GM23338 (cell line): Measurements from ENCODE around the gene AHNAK. TPM values are rescaled to one million over a fixed set of nuclear protein-coding genes. Genes with fewer than 3 reads are reported as not detected.

Source experiments
- ATAC-seq: fragments of 200-7000 bp; cut with Tn5 transposase; 3 replicates; pipeline ENCODE4 v1.9.1; 2020
- DNase-seq: peaks from one replicate; pipeline ENCODE4 v3.0.0-alpha.2; 2015; ENCODE audit warnings: low spot score
- H2AFZ ChIP-seq: fragments of 200-600 bp; sonication (generic); 2 replicates; pipeline ENCODE4 v1.8.0; 2016; ENCODE audit warnings: antibody characterized with exemption, mild to moderate bottlenecking, moderate library complexity
- H3F3A ChIP-seq: fragments of 200-600 bp; sonication (generic); replicated peaks from 2 replicates; pipeline ENCODE4 v1.8.0; 2017; ENCODE audit warnings: antibody characterized with exemption, mixed run types, low read depth
- H3K27ac ChIP-seq: fragments of 200-600 bp; sonication (generic); 2 replicates; pipeline ENCODE4 v1.6.1; 2016; ENCODE audit warnings: low read depth
- H3K27me3 ChIP-seq: fragments of 200-600 bp; sonication (generic); 2 replicates; pipeline ENCODE4 v1.8.0; 2016; ENCODE audit warnings: mild to moderate bottlenecking, mixed run types, moderate library complexity; ENCODE audit not compliant: insufficient read depth
- H3K36me3 ChIP-seq: fragments of 200-600 bp; sonication (generic); 2 replicates; pipeline ENCODE4 v1.8.0; 2016; ENCODE audit warnings: mild to moderate bottlenecking; ENCODE audit not compliant: insufficient read depth
- H3K4me1 ChIP-seq: fragments of 200-600 bp; sonication (generic); 2 replicates; pipeline ENCODE4 v1.8.0; 2016; ENCODE audit warnings: mild to moderate bottlenecking, moderate library complexity; ENCODE audit not compliant: insufficient read depth
- H3K4me2 ChIP-seq: fragments of 200-600 bp; sonication (generic); 2 replicates; pipeline ENCODE4 v1.7.1; 2017; ENCODE audit warnings: mixed run types
- H3K4me3 ChIP-seq: fragments of 200-600 bp; sonication (generic); 2 replicates; pipeline ENCODE4 v1.6.1; 2016; ENCODE audit warnings: mixed run types
- H3K79me2 ChIP-seq: fragments of 200-600 bp; sonication (generic); replicated peaks from 2 replicates; pipeline ENCODE4 v1.8.0; 2017; ENCODE audit warnings: mild to moderate bottlenecking; ENCODE audit not compliant: insufficient read depth
- H3K9me2 ChIP-seq: fragments of 200-600 bp; sonication (generic); 2 replicates; pipeline ENCODE4 v1.8.0; 2017; ENCODE audit not compliant: insufficient read depth
- H4K20me1 ChIP-seq: fragments of 200-600 bp; sonication (generic); replicated peaks from 2 replicates; pipeline ENCODE4 v1.8.0; 2017; ENCODE audit warnings: mild to moderate bottlenecking; ENCODE audit not compliant: insufficient read depth
- H3K27ac Mint-ChIP-seq: 2 replicates; pipeline ENCODE4 v1.8.0; 2020; ENCODE audit warnings: inconsistent platforms, mild to moderate bottlenecking, moderate library complexity, mixed read lengths
- H3K27me3 Mint-ChIP-seq: 3 replicates; pipeline ENCODE4 v1.8.0; 2022; ENCODE audit warnings: low read depth, mild to moderate bottlenecking, moderate library complexity, mixed read lengths, inconsistent platforms; ENCODE audit not compliant: insufficient read depth, poor library complexity
- H3K36me3 Mint-ChIP-seq: 3 replicates; pipeline ENCODE4 v1.8.0; 2021; ENCODE audit warnings: low read depth, mild to moderate bottlenecking, inconsistent platforms, moderate library complexity, mixed read lengths
- H3K4me1 Mint-ChIP-seq: 3 replicates; pipeline ENCODE4 v1.8.0; 2020; ENCODE audit warnings: mild to moderate bottlenecking, inconsistent platforms, mixed read lengths
- H3K4me3 Mint-ChIP-seq: 3 replicates; pipeline ENCODE4 v1.8.0; 2021; ENCODE audit warnings: moderate library complexity, mild to moderate bottlenecking, inconsistent platforms, mixed read lengths
- H3K9me3 Mint-ChIP-seq: 3 replicates; pipeline ENCODE4 v1.8.0; 2020; ENCODE audit warnings: moderate library complexity, mild to moderate bottlenecking, inconsistent platforms, mixed read lengths
- CREB1 ChIP-seq: fragments of 250-450 bp; sonication (Bioruptor Pico); IDR thresholded peaks from 2 replicates; pipeline ENCODE4 v1.5.0; 2020; ENCODE audit warnings: low read depth, mild to moderate bottlenecking, moderate library complexity
- CTCF ChIP-seq, 2 experiments: fragments of 200-600 bp in 1 of 2; sonication (generic) in 1 of 2; conservative IDR thresholded peaks; 2 replicates each; pipeline versions ENCODE4 v1.5.1 to v1.6.1; 2016 to 2017; ENCODE audit warnings: antibody characterized with exemption in 2 of 2, low read depth in 2 of 2, mild to moderate bottlenecking in 2 of 2, moderate library complexity in 1 of 2
- ETS1 ChIP-seq: IDR thresholded peaks from 2 replicates; pipeline ENCODE4 v1.6.1; 2016; ENCODE audit warnings: antibody characterized with exemption
- EZH2 ChIP-seq: fragments of 200-600 bp; sonication (generic); IDR thresholded peaks from one replicate; pipeline ENCODE4 v1.8.0; 2017; ENCODE audit warnings: antibody characterized with exemption, mild to moderate bottlenecking, low read depth; ENCODE audit not compliant: unreplicated experiment
- EZH2phosphoT487 ChIP-seq: fragments of 200-600 bp; sonication (generic); IDR thresholded peaks from one replicate; pipeline ENCODE4 v1.8.1; 2018; ENCODE audit warnings: antibody characterized with exemption; ENCODE audit not compliant: unreplicated experiment
- JUNB ChIP-seq: IDR thresholded peaks from one replicate; pipeline ENCODE4 v1.6.1; 2016; ENCODE audit warnings: antibody characterized with exemption; ENCODE audit not compliant: unreplicated experiment
- NANOG ChIP-seq: IDR thresholded peaks from 2 replicates; pipeline ENCODE4 v1.6.1; 2016; ENCODE audit warnings: antibody characterized with exemption, borderline replicate concordance
- POLR2AphosphoS5 ChIP-seq: IDR thresholded peaks from 2 replicates; pipeline ENCODE4 v1.6.1; 2016; ENCODE audit warnings: antibody characterized with exemption, low read depth
- REST ChIP-seq: IDR thresholded peaks from one replicate; pipeline ENCODE4 v1.6.1; 2018; ENCODE audit warnings: antibody characterized with exemption; ENCODE audit not compliant: unreplicated experiment
- STAT1 ChIP-seq: IDR thresholded peaks from one replicate; pipeline ENCODE4 v1.6.1; 2016; ENCODE audit warnings: antibody characterized with exemption; ENCODE audit not compliant: unreplicated experiment
- ZNF114 ChIP-seq: fragments of 250-450 bp; sonication (Bioruptor Pico); IDR thresholded peaks from 2 replicates; pipeline ENCODE4 v1.5.0; 2020; ENCODE audit warnings: mild to moderate bottlenecking, moderate library complexity
- ZNF331 ChIP-seq: fragments of 250-450 bp; sonication (Bioruptor Pico); IDR thresholded peaks from 2 replicates; pipeline ENCODE4 v1.5.0; 2020; ENCODE audit warnings: low read depth, mild to moderate bottlenecking, moderate library complexity
- ZNF462 ChIP-seq: fragments of 250-450 bp; sonication (Bioruptor Pico); IDR thresholded peaks from 2 replicates; pipeline ENCODE4 v1.5.0; 2020; ENCODE audit warnings: mild to moderate bottlenecking, moderate library complexity
- polyA plus RNA-seq: library from polyadenylated mRNA; unstranded; fragments of >200 nt; fragmentation: Nextera tagmentation; extraction: Ambion mirVana; gene quantifications from 2 replicates; pipeline ENCODE4 v1.2.1, GENCODE V29; 2016
- total RNA-seq: library from RNA; depleted of rRNA; stranded (reverse); fragments of >200 nt; shearing (Covaris generic); gene quantifications from 2 replicates; pipeline ENCODE4 v1.2.3, GENCODE V29; 2014

Gene AHNAK
- total and polyA plus RNA-seq, 2 experiments from 2014 or later = 0.91 to 2.1 TPM

- Histone ChIP-seq H3K27me3 (no peaks in the 10 kb centered on the region), H3K4me2 (no peak overlapping the region), H3K27ac (no peak overlapping the region), H4K20me1 (no peaks in the 10 kb centered on the region), H3F3A (no peaks in the 10 kb centered on the region), H3K36me3 (no peaks in the 10 kb centered on the region), H3K4me1 (peaks cover 4% of the 10 kb centered on the region; the same call in 1 of the 2 replicates), H2AFZ (no peak overlapping the region), H3K79me2 (no peaks in the 10 kb centered on the region), H3K9me2 (no peaks in the 10 kb centered on the region), H3K4me3 (no peak overlapping the region)
- Mint-ChIP-seq H3K9me3 (no peaks in the 10 kb centered on the region; the same call in 2 of the 3 replicates), H3K4me3 (no peak overlapping the region; the same call in 2 of the 3 replicates), H3K36me3 (no peaks in the 10 kb centered on the region), H3K4me1 (peaks cover 11% of the 10 kb centered on the region), H3K27ac (no peak overlapping the region), H3K27me3 (peaks cover 10% of the 10 kb centered on the region)
- TF ChIP-seq ETS1 = no peak
- no peak for TF ChIP-seq CTCF (conservative IDR thresholded peaks at IDR 0.05; ENCODE audit: low read depth in 2 of 2)
- no peak for TF ChIP-seq POLR2AphosphoS5
- no peak for TF ChIP-seq EZH2phosphoT487
- TF ChIP-seq EZH2 = no peak
- no peak for TF ChIP-seq STAT1
- no peak for TF ChIP-seq ZNF462 (CRISPR knock-in tag)
- TF ChIP-seq JUNB = no peak
- TF ChIP-seq ZNF114 (CRISPR knock-in tag) = no peak
- TF ChIP-seq REST = no peak
- TF ChIP-seq ZNF331 (CRISPR knock-in tag) = no peak
- no peak for TF ChIP-seq NANOG
- TF ChIP-seq CREB1 (CRISPR knock-in tag) = no peak
- DNase-seq = no peak
- no peak for ATAC-seq
Observed at GRCh38 chr11:62404435-62404834, 142.2 kb downstream of the AHNAK start.
